ENCODE measurements around the gene OR9Q1. TPM values are rescaled to one million over a fixed set of nuclear protein-coding genes. Genes with fewer than 3 reads are reported as not detected.

The OR9Q1 gene
- total RNA-seq, 5 donors from 2014 or later (not counting 1 experiment from before 2014, with no cell fraction given): not detected

- DNase-seq (no peak), ATAC-seq (replicated peaks in 1 of 4) (no peak)
- CTCF ChIA-PET: no interaction called here
- WGBS (ENCODE audit: insufficient coverage): 52% methylated on average over 3 of the region's 6 CpGs
- Histone ChIP-seq H3K9me3 (no peaks in the 10 kb centered on the region), H3K36me3 (ENCODE audit: control insufficient read depth in 2 of 2, extremely low read depth in 1 of 2, insufficient read depth in 1 of 2, low read length in 1 of 2) (no peaks in the 10 kb centered on the region), H3K27me3 (replicated peaks in 1 of 2; ENCODE audit: control insufficient read depth in 2 of 2, extremely low read depth in 1 of 2, insufficient read depth in 2 of 2, low read length in 1 of 2) (peaks cover 0 to 10% of the 10 kb centered on the region in 2 experiments), H3K4me1 (ENCODE audit: control insufficient read depth in 1 of 2, extremely low read depth in 1 of 2, insufficient read depth in 2 of 2, low read length in 2 of 2) (no peaks in the 10 kb centered on the region), H3K4me3 (ENCODE audit: control insufficient read depth in 1 of 2, extremely low read depth in 1 of 2, low read length in 1 of 2) (no peak overlapping the region), H3K27ac (ENCODE audit: low read length) (no peak overlapping the region)
- no peaks in the 10 kb centered on the region for H3K4me1 Mint-ChIP-seq
- peaks cover 0 to 5% (median 0%) of the 10 kb centered on the region in 3 donors for H3K9me3 Mint-ChIP-seq
- H3K4me3 Mint-ChIP-seq: no peak overlapping the region
- H3K27ac Mint-ChIP-seq: no peak overlapping the region
- POLR2A ChIA-PET: no interaction called here
- no peaks in the 10 kb centered on the region for H3K36me3 Mint-ChIP-seq
- peaks cover 5 to 7% of the 10 kb centered on the region in 2 donors for H3K27me3 Mint-ChIP-seq
Measured at GRCh38 chr11:58060939-58061672, 37.4 kb downstream of the OR9Q1 start.

- ChIA-PET POLR2A (interaction anchor here in 1 of 2 donors (0.5 kb wide), 1 partner anchor 604 kb away, joined by 9 read pairs; no protein-coding TSS in a partner anchor), CTCF (no interaction called here)
- H3K27ac ChIP-seq (ENCODE audit: low read length): no peak overlapping the region
- Mint-ChIP-seq H3K27me3 (peaks cover 5 to 7% of the 10 kb centered on the region in 2 donors), H3K36me3 (no peaks in the 10 kb centered on the region), H3K9me3 (peaks cover 0 to 3% (median 0%) of the 10 kb centered on the region in 3 donors), H3K4me3 (no peak overlapping the region), H3K4me1 (no peaks in the 10 kb centered on the region), H3K27ac (no peak overlapping the region)
- H3K4me1 ChIP-seq (ENCODE audit: control insufficient read depth in 1 of 2, extremely low read depth in 1 of 2, insufficient read depth in 2 of 2, low read length in 2 of 2): no peaks in the 10 kb centered on the region
- no peak for DNase-seq
- H3K9me3 ChIP-seq: no peaks in the 10 kb centered on the region
- H3K4me3 ChIP-seq (ENCODE audit: control insufficient read depth in 1 of 2, extremely low read depth in 1 of 2, low read length in 1 of 2): no peak overlapping the region
- peaks cover 0 to 15% of the 10 kb centered on the region in 2 experiments for H3K27me3 ChIP-seq (replicated peaks in 1 of 2; ENCODE audit: control insufficient read depth in 2 of 2, extremely low read depth in 1 of 2, insufficient read depth in 2 of 2, low read length in 1 of 2)
- WGBS (ENCODE audit: insufficient coverage): 25% methylated on average over 1 of the region's 6 CpGs
- H3K36me3 ChIP-seq (ENCODE audit: control insufficient read depth in 2 of 2, extremely low read depth in 1 of 2, insufficient read depth in 1 of 2, low read length in 1 of 2): no peaks in the 10 kb centered on the region
- ATAC-seq (replicated peaks in 1 of 4): no peak
Measured at GRCh38 chr11:58061813-58062212, 38.1 kb downstream of the OR9Q1 start.

DNA sequence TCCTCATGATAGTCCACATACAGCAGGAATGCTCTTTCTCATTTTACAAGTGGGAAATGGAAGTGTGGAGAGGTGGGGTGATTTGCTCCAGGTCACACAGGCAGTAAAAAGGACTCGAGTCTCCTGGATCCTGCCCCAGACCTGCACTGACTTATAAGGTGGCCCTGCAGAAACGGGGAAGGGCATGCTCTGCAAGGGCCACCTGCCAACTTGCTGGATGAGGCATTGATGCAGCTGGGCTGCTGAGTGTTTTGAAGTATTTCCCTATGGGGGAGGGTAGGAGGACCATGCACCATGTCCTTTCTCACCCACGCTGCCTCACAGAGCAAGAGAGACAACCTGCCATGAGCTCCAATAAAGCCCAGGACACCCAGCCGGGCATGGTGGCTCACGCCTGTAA is 44.0 kb downstream of the OR9Q1 start:
- Mint-ChIP-seq H3K36me3 (no peaks in the 10 kb centered on the region), H3K4me1 (no peaks in the 10 kb centered on the region), H3K27ac (no peak overlapping the region), H3K4me3 (no peak overlapping the region), H3K9me3 (peaks cover 0 to 3% (median 0%) of the 10 kb centered on the region in 3 donors), H3K27me3 (peaks cover 4% of the 10 kb centered on the region in 2 donors)
- no peak for DNase-seq
- no peaks in the 10 kb centered on the region for H3K36me3 ChIP-seq (ENCODE audit: control insufficient read depth in 2 of 2, extremely low read depth in 1 of 2, insufficient read depth in 1 of 2, low read length in 1 of 2)
- H3K4me3 ChIP-seq (ENCODE audit: control insufficient read depth in 1 of 2, extremely low read depth in 1 of 2, low read length in 1 of 2): no peak overlapping the region
- 63% methylated on average over 1 of the region's 5 CpGs for WGBS (ENCODE audit: insufficient coverage)
- H3K4me1 ChIP-seq (ENCODE audit: control insufficient read depth in 1 of 2, extremely low read depth in 1 of 2, insufficient read depth in 2 of 2, low read length in 2 of 2): no peaks in the 10 kb centered on the region
- POLR2A ChIA-PET: no interaction called here
- ATAC-seq (replicated peaks in 1 of 4): no peak
- peaks cover 0 to 18% of the 10 kb centered on the region in 2 experiments for H3K27me3 ChIP-seq (replicated peaks in 1 of 2; ENCODE audit: control insufficient read depth in 2 of 2, extremely low read depth in 1 of 2, insufficient read depth in 2 of 2, low read length in 1 of 2)
- H3K27ac ChIP-seq (ENCODE audit: low read length): no peak overlapping the region
- H3K9me3 ChIP-seq: no peaks in the 10 kb centered on the region
- CTCF ChIA-PET: no interaction called here

DNA sequence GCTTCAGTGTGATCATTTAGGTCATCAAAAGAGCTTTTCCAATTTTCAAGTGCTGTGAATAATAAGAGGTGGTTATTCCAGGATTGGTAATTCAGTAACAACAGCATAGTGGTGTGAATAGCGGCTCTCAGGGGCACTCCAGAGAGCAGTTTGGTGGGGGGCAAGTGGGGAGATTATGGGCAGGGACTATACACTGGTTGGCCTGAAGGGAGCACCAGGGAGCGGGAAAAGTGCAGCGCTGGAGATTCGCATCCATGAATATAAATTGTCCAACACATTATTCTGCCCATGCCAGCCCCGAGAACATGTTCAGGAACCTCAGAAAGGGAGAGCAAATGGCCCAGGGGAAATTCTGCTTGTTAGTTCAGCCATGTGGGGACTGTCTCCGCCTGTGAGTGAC is 45.0 kb downstream of the OR9Q1 start:
- Histone ChIP-seq H3K4me1 (ENCODE audit: control insufficient read depth in 1 of 2, extremely low read depth in 1 of 2, insufficient read depth in 2 of 2, low read length in 2 of 2) (no peaks in the 10 kb centered on the region), H3K9me3 (no peaks in the 10 kb centered on the region), H3K4me3 (ENCODE audit: control insufficient read depth in 1 of 2, extremely low read depth in 1 of 2, low read length in 1 of 2) (no peak overlapping the region), H3K27ac (ENCODE audit: low read length) (no peak overlapping the region), H3K27me3 (replicated peaks in 1 of 2; ENCODE audit: control insufficient read depth in 2 of 2, extremely low read depth in 1 of 2, insufficient read depth in 2 of 2, low read length in 1 of 2) (peaks cover 0 to 18% of the 10 kb centered on the region in 2 experiments), H3K36me3 (ENCODE audit: control insufficient read depth in 2 of 2, extremely low read depth in 1 of 2, insufficient read depth in 1 of 2, low read length in 1 of 2) (no peaks in the 10 kb centered on the region)
- Mint-ChIP-seq H3K4me1 (no peaks in the 10 kb centered on the region), H3K4me3 (no peak overlapping the region), H3K27ac (no peak overlapping the region), H3K36me3 (no peaks in the 10 kb centered on the region), H3K9me3 (peaks cover 0 to 3% (median 0%) of the 10 kb centered on the region in 3 donors), H3K27me3 (peaks cover 4 to 5% of the 10 kb centered on the region in 2 donors)
- DNase-seq: no peak
- no peak for ATAC-seq (replicated peaks in 1 of 4)
- ChIA-PET CTCF (no interaction called here), POLR2A (no interaction called here)
- 54% methylated on average over 3 of the region's 6 CpGs for WGBS (ENCODE audit: insufficient coverage)

- no peak for ATAC-seq (replicated peaks in 1 of 4)
- no peak overlapping the region for H3K27ac Mint-ChIP-seq
- H3K27me3 Mint-ChIP-seq: peaks cover 4 to 14% of the 10 kb centered on the region in 2 donors
- DNase-seq: no peak
- no peaks in the 10 kb centered on the region for H3K36me3 Mint-ChIP-seq
- H3K4me3 Mint-ChIP-seq: no peak overlapping the region
- no peaks in the 10 kb centered on the region for H3K4me1 Mint-ChIP-seq
- H3K9me3 Mint-ChIP-seq: peaks cover 0 to 8% (median 2%) of the 10 kb centered on the region in 3 donors
- H3K36me3 ChIP-seq (ENCODE audit: control insufficient read depth in 2 of 2, extremely low read depth in 1 of 2, insufficient read depth in 1 of 2, low read length in 1 of 2): no peaks in the 10 kb centered on the region
- no peaks in the 10 kb centered on the region for H3K9me3 ChIP-seq
- peaks cover 0 to 15% of the 10 kb centered on the region in 2 experiments for H3K27me3 ChIP-seq (replicated peaks in 1 of 2; ENCODE audit: control insufficient read depth in 2 of 2, extremely low read depth in 1 of 2, insufficient read depth in 2 of 2, low read length in 1 of 2)
- no peak overlapping the region for H3K4me3 ChIP-seq (ENCODE audit: control insufficient read depth in 1 of 2, extremely low read depth in 1 of 2, low read length in 1 of 2)
- no peaks in the 10 kb centered on the region for H3K4me1 ChIP-seq (ENCODE audit: control insufficient read depth in 1 of 2, extremely low read depth in 1 of 2, insufficient read depth in 2 of 2, low read length in 2 of 2)
- 71% methylated on average over 1 of the region's 1 CpG for WGBS (ENCODE audit: insufficient coverage)
- no peak overlapping the region for H3K27ac ChIP-seq (ENCODE audit: low read length)
- ChIA-PET POLR2A (no interaction called here), CTCF (no interaction called here)
Measured at GRCh38 chr11:58070585-58070984, 46.9 kb downstream of the OR9Q1 start.

- Histone ChIP-seq H3K27ac (ENCODE audit: low read length) (no peak overlapping the region), H3K36me3 (ENCODE audit: control insufficient read depth in 2 of 2, extremely low read depth in 1 of 2, insufficient read depth in 1 of 2, low read length in 1 of 2) (no peaks in the 10 kb centered on the region), H3K4me1 (ENCODE audit: control insufficient read depth in 1 of 2, extremely low read depth in 1 of 2, insufficient read depth in 2 of 2, low read length in 2 of 2) (no peaks in the 10 kb centered on the region), H3K4me3 (ENCODE audit: control insufficient read depth in 1 of 2, extremely low read depth in 1 of 2, low read length in 1 of 2) (no peak overlapping the region), H3K9me3 (no peaks in the 10 kb centered on the region), H3K27me3 (replicated peaks in 1 of 2; ENCODE audit: control insufficient read depth in 2 of 2, extremely low read depth in 1 of 2, insufficient read depth in 2 of 2, low read length in 1 of 2) (no peaks in the 10 kb centered on the region)
- 44% methylated on average over 2 of the region's 2 CpGs for WGBS (ENCODE audit: insufficient coverage)
- peaks cover 0 to 5% (median 2%) of the 10 kb centered on the region in 3 donors for H3K9me3 Mint-ChIP-seq
- no peak for ATAC-seq (replicated peaks in 1 of 4)
- H3K36me3 Mint-ChIP-seq: no peaks in the 10 kb centered on the region
- no peak for DNase-seq
- CTCF ChIA-PET: no interaction called here
- no peaks in the 10 kb centered on the region for H3K4me1 Mint-ChIP-seq
- no peak overlapping the region for H3K27ac Mint-ChIP-seq
- peaks cover 0 to 19% of the 10 kb centered on the region in 2 donors for H3K27me3 Mint-ChIP-seq
- POLR2A ChIA-PET: no interaction called here
- no peak overlapping the region for H3K4me3 Mint-ChIP-seq
Measured at GRCh38 chr11:58075781-58076180, 52.1 kb downstream of the OR9Q1 start.
